PC-3 (cell line): ENCODE measurements around the gene SPATA33.

Experiments used
- CTCF ChIP-seq: fragments of 300-600 bp; sonication (generic); conservative IDR thresholded peaks from 2 replicates; pipeline ENCODE4 v1.5.1; 2017; ENCODE audit warnings: antibody characterized with exemption, low read depth, mild to moderate bottlenecking, low read length
- EZH2 ChIP-seq: fragments of 300-600 bp; sonication (generic); IDR thresholded peaks from one replicate; pipeline ENCODE4 v1.6.1; 2017; ENCODE audit warnings: antibody characterized with exemption, mild to moderate bottlenecking, low read length; ENCODE audit not compliant: unreplicated experiment

GRCh38 chr16:89642574-89642973, 15.1 kb upstream of the SPATA33 start:
- TF ChIP-seq CTCF, result no peak
- TF ChIP-seq EZH2, result no peak
